Smooth muscle cell of the brain vasculature (primary cell): ENCODE measurements around the gene IGHMBP2.

Experiments used
- DNase-seq: peaks from one replicate; pipeline ENCODE4 v3.0.0-alpha.2; 2012; ENCODE audit warnings: low read depth, low spot score

IGHMBP2 gene

GRCh38 chr11:68927280-68928135, 23.8 kb downstream of the IGHMBP2 start:
- DNase-seq: no peak

GRCh38 chr11:68928136-68928880, 24.6 kb downstream of the IGHMBP2 start:
- DNase-seq: no peak

GRCh38 chr11:68929135-68929534, 25.4 kb downstream of the IGHMBP2 start:
- DNase-seq: no peak

- no peak for DNase-seq
Measured at GRCh38 chr11:68929706-68930570, 26.2 kb downstream of the IGHMBP2 start.

- DNase-seq: no peak
Measured at GRCh38 chr11:68930991-68931855, 27.5 kb downstream of the IGHMBP2 start.

- DNase-seq: no peak
Measured at GRCh38 chr11:68931911-68932310, 28.2 kb downstream of the IGHMBP2 start.

- DNase-seq: no peak
Measured at GRCh38 chr11:68932358-68932757, 28.7 kb downstream of the IGHMBP2 start.

- DNase-seq: no peak
Measured at GRCh38 chr11:68932933-68933577, 29.4 kb downstream of the IGHMBP2 start.

- DNase-seq: no peak
Measured at GRCh38 chr11:68933605-68934320, 30.1 kb downstream of the IGHMBP2 start.

GRCh38 chr11:68934321-68934645, 30.6 kb downstream of the IGHMBP2 start:
- no peak for DNase-seq

GRCh38 chr11:68934666-68935065, 31.0 kb downstream of the IGHMBP2 start:
- DNase-seq: no peak

GRCh38 chr11:68935066-68935465, 31.4 kb downstream of the IGHMBP2 start:
- DNase-seq: no peak

GRCh38 chr11:68935516-68936357, 32.0 kb downstream of the IGHMBP2 start:
- no peak for DNase-seq

- DNase-seq: no peak
Measured at GRCh38 chr11:68936358-68936636, 32.6 kb downstream of the IGHMBP2 start.

- no peak for DNase-seq
Measured at GRCh38 chr11:68936676-68937620, 33.3 kb downstream of the IGHMBP2 start.

GRCh38 chr11:68938088-68938487, 34.4 kb downstream of the IGHMBP2 start:
- no peak for DNase-seq

- DNase-seq: no peak
Measured at GRCh38 chr11:68938816-68939582, 35.3 kb downstream of the IGHMBP2 start.
